ENCODE data around the gene ARFGAP2. TPM values are rescaled to one million over a fixed set of nuclear protein-coding genes. Genes with fewer than 3 reads are reported as not detected.

ARFGAP2 gene
- total RNA-seq, 1 donor from 2014 or later = 99.9 TPM

- TF ChIP-seq CTCF (conservative IDR thresholded peaks at IDR 0.05) = no peak
- peaks cover 25% of the 10 kb centered on the region for H3K4me1 Mint-ChIP-seq (ENCODE audit: unreplicated experiment)
- H3K36me3 Mint-ChIP-seq = no peaks in the 10 kb centered on the region
- no peaks in the 10 kb centered on the region for H3K27me3 Mint-ChIP-seq
- H3K4me3 Mint-ChIP-seq = peak overlapping the region; percentile 86
- DNase-seq (ENCODE audit: extremely low spot score, unreplicated experiment) = no peak
- H3K9me3 Mint-ChIP-seq = no peaks in the 10 kb centered on the region
- peak overlapping the region; percentile 72 for H3K27ac Mint-ChIP-seq
These were observed 11.6 kb upstream of the ARFGAP2 start for GRCh38 chr11:47188259-47188658.

- no peaks in the 10 kb centered on the region for H3K36me3 Mint-ChIP-seq
- DNase-seq (ENCODE audit: extremely low spot score, unreplicated experiment) = no peak
- H3K4me3 Mint-ChIP-seq = peak overlapping the region; percentile 86
- H3K4me1 Mint-ChIP-seq (ENCODE audit: unreplicated experiment) = peaks cover 22% of the 10 kb centered on the region
- no peak for TF ChIP-seq CTCF (conservative IDR thresholded peaks at IDR 0.05)
- H3K27ac Mint-ChIP-seq = peak overlapping the region; percentile 72
- no peaks in the 10 kb centered on the region for H3K9me3 Mint-ChIP-seq
- no peaks in the 10 kb centered on the region for H3K27me3 Mint-ChIP-seq
These were observed 11.0 kb upstream of the ARFGAP2 start for GRCh38 chr11:47187723-47188122.

- Mint-ChIP-seq H3K27me3 (no peaks in the 10 kb centered on the region), H3K4me1 (ENCODE audit: unreplicated experiment) (peaks cover 22% of the 10 kb centered on the region), H3K27ac (peak overlapping the region; percentile 72)
These were observed 10.3 kb upstream of the ARFGAP2 start for GRCh38 chr11:47186700-47187695.

GRCh38 chr11:47186076-47186699 is 9.5 kb upstream of the ARFGAP2 start, which contains the start of gene PACSIN3:
PACSIN3 (minus strand) TSS chr11:47186434; CDS start chr11:47182727, 3,707 bp downstream.
- peaks cover 22% of the 10 kb centered on the region for H3K4me1 Mint-ChIP-seq (ENCODE audit: unreplicated experiment)
- peak within 1 kb of the TSS; percentile 89 for H3K4me3 Mint-ChIP-seq
- no peaks in the 10 kb centered on the region for H3K9me3 Mint-ChIP-seq
- no peaks in the 10 kb centered on the region for H3K27me3 Mint-ChIP-seq
- DNase-seq (ENCODE audit: extremely low spot score, unreplicated experiment) = no peak
- peak within 1 kb of the TSS; percentile 79 for H3K27ac Mint-ChIP-seq
- TF ChIP-seq CTCF (conservative IDR thresholded peaks at IDR 0.05) = peak; percentile 50
- H3K36me3 Mint-ChIP-seq = no peaks in the 10 kb centered on the region

More at GRCh38 chr11:47186700-47187695, 10.3 kb upstream of the ARFGAP2 start:
- TF ChIP-seq CTCF (conservative IDR thresholded peaks at IDR 0.05) = peak; percentile 4
- H3K36me3 Mint-ChIP-seq = no peaks in the 10 kb centered on the region
- DNase-seq (ENCODE audit: extremely low spot score, unreplicated experiment) = no peak
- no peaks in the 10 kb centered on the region for H3K9me3 Mint-ChIP-seq
- H3K4me3 Mint-ChIP-seq = peak overlapping the region; percentile 86

GRCh38 chr11:47185305-47186075 is 8.8 kb upstream of the ARFGAP2 start:
- peak; percentile 78 for DNase-seq (ENCODE audit: extremely low spot score, unreplicated experiment)
- Mint-ChIP-seq H3K36me3 (no peaks in the 10 kb centered on the region), H3K4me1 (ENCODE audit: unreplicated experiment) (peaks cover 22% of the 10 kb centered on the region)

More at GRCh38 chr11:47185305-47186075, 8.8 kb upstream of the ARFGAP2 start:
- TF ChIP-seq CTCF (conservative IDR thresholded peaks at IDR 0.05) = no peak
- no peaks in the 10 kb centered on the region for H3K27me3 Mint-ChIP-seq
- H3K4me3 Mint-ChIP-seq = peak overlapping the region; percentile 89
- H3K9me3 Mint-ChIP-seq = no peaks in the 10 kb centered on the region
- peak overlapping the region; percentile 79 for H3K27ac Mint-ChIP-seq
